NCI-H146 treated with DMSO at 0.1 percent for 48 hours (cell line): ENCODE results near the gene MTMR6.

ENCODE experiments used
- DNase-seq: peaks from one replicate; lab custom pipeline; 2025; ENCODE audit not compliant: unreplicated experiment; lab: John Stamatoyannopoulos, UW

Gene MTMR6

GRCh38 chr13:25217023-25217885 lies 70.0 kb downstream of the MTMR6 start:
- no peak for DNase-seq

- DNase-seq: no peak
These were observed 72.1 kb downstream of the MTMR6 start for GRCh38 chr13:25215253-25215575.

GRCh38 chr13:25214491-25215252 lies 72.6 kb downstream of the MTMR6 start:
- DNase-seq: no peak

GRCh38 chr13:25213715-25214114 lies 73.6 kb downstream of the MTMR6 start:
- DNase-seq: no peak

- DNase-seq: no peak
These were observed 76.3 kb downstream of the MTMR6 start for GRCh38 chr13:25210842-25211569.

GRCh38 chr13:25207291-25207810 lies 79.9 kb downstream of the MTMR6 start:
- no peak for DNase-seq

- no peak for DNase-seq
These were observed 82.4 kb downstream of the MTMR6 start for GRCh38 chr13:25204863-25205262.

GRCh38 chr13:25203127-25203740 lies 84.1 kb downstream of the MTMR6 start:
- no peak for DNase-seq

- DNase-seq: no peak
These were observed 86.5 kb downstream of the MTMR6 start for GRCh38 chr13:25200783-25201182.

- no peak for DNase-seq
These were observed 88.6 kb downstream of the MTMR6 start for GRCh38 chr13:25198647-25199046.

GRCh38 chr13:25196971-25197370 lies 90.3 kb downstream of the MTMR6 start:
- no peak for DNase-seq
